CD14-positive monocyte (primary cell): ENCODE results near the gene VPS37B. TPM values are rescaled to one million over a fixed set of nuclear protein-coding genes. Genes with fewer than 3 reads are reported as not detected.

Experiments used
- DNase-seq, 3 donors: peaks; one replicate each; pipeline ENCODE4 v3.0.0-alpha.2; 2011 to 2022
- H2AFZ ChIP-seq: 2 replicates; pipeline ENCODE4 v1.6.0; 2012; ENCODE audit warnings: mild to moderate bottlenecking, low read depth, low read length, inconsistent platforms; ENCODE audit not compliant: insufficient read depth, poor library complexity, severe bottlenecking
- H3K27ac ChIP-seq, 2 donors: 1 replicate in 1 of 2; 2 replicates in 1 of 2; pipeline ENCODE4 v1.5.1; 2012 to 2013; ENCODE audit warnings: low read length in 2 of 2, control low read depth in 1 of 2, inconsistent platforms in 1 of 2, low read depth in 1 of 2, mild to moderate bottlenecking in 1 of 2
- H3K27me3 ChIP-seq, 2 donors: one replicate each; pipeline versions ENCODE4 v1.6.0 to v1.6.1; 2011 to 2013; ENCODE audit warnings: low read length in 2 of 2; ENCODE audit not compliant: control insufficient read depth in 2 of 2, insufficient read depth in 2 of 2
- H3K36me3 ChIP-seq, 2 donors: replicated peaks in 1 of 2; 1 replicate in 1 of 2; 2 replicates in 1 of 2; pipeline versions ENCODE4 v1.5.1 to v1.6.1; 2012 to 2013; ENCODE audit warnings: low read length in 2 of 2, control low read depth in 1 of 2, inconsistent platforms in 1 of 2, mild to moderate bottlenecking in 1 of 2; ENCODE audit not compliant: insufficient read depth in 2 of 2, control insufficient read depth in 1 of 2
- H3K4me1 ChIP-seq, 2 donors: 1 replicate in 1 of 2; 2 replicates in 1 of 2; pipeline versions ENCODE4 v1.5.1 to v1.6.1; 2012 to 2013; ENCODE audit warnings: low read length in 2 of 2, control low read depth in 1 of 2, inconsistent platforms in 1 of 2, mild to moderate bottlenecking in 1 of 2, moderate library complexity in 1 of 2; ENCODE audit not compliant: insufficient read depth in 2 of 2, control insufficient read depth in 1 of 2
- H3K4me2 ChIP-seq: replicated peaks from 2 replicates; pipeline ENCODE3; 2012; ENCODE audit warnings: low read length, moderate library complexity, mild to moderate bottlenecking; ENCODE audit not compliant: poor library complexity, severe bottlenecking; ENCODE audit errors: extremely low read depth
- H3K4me3 ChIP-seq, 3 experiments: fragments of 200-600 bp in 1 of 3; sonication (generic) in 1 of 3; replicated peaks in 1 of 3; 1 replicate in 2 of 3; 2 replicates in 1 of 3; pipeline ENCODE4 v1.5.1; 2011 to 2013; ENCODE audit warnings: low read length in 3 of 3, mild to moderate bottlenecking in 3 of 3, control low read depth in 2 of 3, low read depth in 2 of 3, inconsistent platforms in 1 of 3, moderate library complexity in 1 of 3
- H3K79me2 ChIP-seq: 2 replicates; pipeline ENCODE4 v1.6.0; 2012; ENCODE audit warnings: mild to moderate bottlenecking, control low read depth, inconsistent platforms, low read length, moderate library complexity; ENCODE audit not compliant: insufficient read depth
- H3K9ac ChIP-seq: 2 replicates; pipeline ENCODE4 v1.6.0; 2017; ENCODE audit warnings: low read length, mild to moderate bottlenecking; ENCODE audit not compliant: insufficient read depth, poor library complexity, severe bottlenecking
- H3K9me3 ChIP-seq, 2 donors: replicated peaks in 1 of 2; 1 replicate in 1 of 2; 2 replicates in 1 of 2; pipeline versions ENCODE4 v1.5.1 to v1.6.1; 2012 to 2013; ENCODE audit warnings: low read length in 2 of 2, control low read depth in 1 of 2; ENCODE audit not compliant: control insufficient read depth in 1 of 2, insufficient read depth in 1 of 2
- H4K20me1 ChIP-seq: 2 replicates; pipeline ENCODE4 v1.6.0; 2012; ENCODE audit warnings: mild to moderate bottlenecking, low read length, control low read depth, moderate library complexity; ENCODE audit not compliant: insufficient read depth
- H3K27ac Mint-ChIP-seq, 7 donors: one replicate each; pipeline ENCODE4 v1.8.0; 2020; ENCODE audit warnings: mild to moderate bottlenecking in 7 of 7, mixed read lengths in 7 of 7, moderate library complexity in 6 of 7, inconsistent platforms in 2 of 7
- H3K27me3 Mint-ChIP-seq, 3 donors: one replicate each; pipeline ENCODE4 v1.8.0; 2021 to 2022; ENCODE audit warnings: low read depth in 3 of 3, mild to moderate bottlenecking in 3 of 3, mixed read lengths in 3 of 3, moderate library complexity in 3 of 3, inconsistent platforms in 1 of 3
- H3K36me3 Mint-ChIP-seq, 2 donors: one replicate each; pipeline ENCODE4 v1.8.0; 2020; ENCODE audit warnings: mixed read lengths in 2 of 2, inconsistent platforms in 1 of 2, mild to moderate bottlenecking in 1 of 2
- H3K4me1 Mint-ChIP-seq: one replicate; pipeline ENCODE4 v1.8.0; 2020; ENCODE audit warnings: mild to moderate bottlenecking, mixed read lengths
- H3K4me3 Mint-ChIP-seq, 2 donors: one replicate each; pipeline ENCODE4 v1.8.0; 2020; ENCODE audit warnings: mild to moderate bottlenecking in 2 of 2, mixed read lengths in 2 of 2, moderate library complexity in 1 of 2
- H3K9me3 Mint-ChIP-seq, 7 donors: one replicate each; pipeline ENCODE4 v1.8.0; 2020 to 2022; ENCODE audit warnings: mixed read lengths in 7 of 7, mild to moderate bottlenecking in 6 of 7, moderate library complexity in 6 of 7, inconsistent platforms in 2 of 7
- WGBS: methylation state at CpG from one replicate; pipeline ENCODE4 v1.1.5; 2013; ENCODE audit warnings: missing lambda C conversion rate; ENCODE audit not compliant: insufficient coverage; 5-methylcytosine and 5-hydroxymethylcytosine counted together
- intact Hi-C, 2 donors: fragments of 100-400 bp; cut with micrococcal nuclease; formaldehyde crosslinking; loops; one replicate each; pipeline versions ENCODE4 v1.15.0 to v1.15.1; 2023
- polyA plus RNA-seq, 3 donors: library from polyadenylated mRNA; depleted of rRNA in 1 of 3; unstranded in 2 of 3; stranded (reverse) in 1 of 3; fragments of 300-500 nt in 2 of 3; fragments of >200 nt in 1 of 3; fragmentation: Illumina TruSeq in 2 of 3; gene quantifications; 1 replicate in 2 of 3; 2 replicates in 1 of 3; pipeline ENCODE4 v1.2.3, GENCODE V29; 2012 to 2021
- TF ChIP-seq, protein P1 (sequence below): fragments of 200-600 bp; IDR thresholded peaks from one replicate; pipeline ENCODE4 v1.8.0; 2022; ENCODE audit warnings: antibody characterized with exemption, mild to moderate bottlenecking

The VPS37B gene
- polyA plus RNA-seq, 3 donors: 12.3 to 34.3 (median 16.4) TPM

DNA sequence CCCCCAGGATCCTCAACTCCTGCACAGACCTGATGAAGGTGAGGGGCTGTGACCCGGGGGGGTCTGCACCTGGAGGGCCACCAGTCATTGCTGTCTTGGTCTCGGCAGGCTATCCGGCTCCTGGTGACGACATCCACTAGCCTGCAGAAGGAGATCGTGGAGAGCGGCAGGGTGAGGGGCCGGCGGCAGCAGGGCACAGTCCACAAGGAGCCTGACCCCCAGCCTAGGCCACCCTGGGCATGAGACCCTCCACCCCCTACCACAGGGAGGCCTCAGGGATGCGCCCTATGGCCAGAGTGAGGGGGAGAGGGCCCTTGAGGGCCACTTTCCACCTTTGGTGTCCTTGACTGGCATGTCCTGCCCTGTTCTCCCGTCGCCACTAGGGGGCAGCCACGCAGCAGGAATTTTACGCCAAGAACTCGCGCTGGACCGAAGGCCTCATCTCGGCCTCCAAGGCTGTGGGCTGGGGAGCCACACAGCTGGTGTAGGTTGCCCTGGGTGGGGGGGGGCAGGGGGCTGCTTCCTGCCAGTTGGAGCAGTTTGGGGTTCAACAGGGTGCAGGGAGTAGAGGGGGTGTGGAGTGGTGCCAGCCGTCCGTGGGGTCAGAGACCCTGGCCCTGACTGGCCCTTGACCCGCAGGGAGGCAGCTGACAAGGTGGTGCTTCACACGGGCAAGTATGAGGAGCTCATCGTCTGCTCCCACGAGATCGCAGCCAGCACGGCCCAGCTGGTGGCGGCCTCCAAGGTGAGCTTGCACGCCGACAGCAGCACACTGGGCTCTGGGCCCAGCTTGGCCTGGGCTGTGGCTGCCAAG is 35.7 kb downstream of the VPS37B start:
- H3K4me3 ChIP-seq: no peak overlapping the region
- H3K4me1 Mint-ChIP-seq: no peaks in the 10 kb centered on the region
- intact Hi-C loops: loop anchor here (1.0 kb wide), 2 partner anchors 92 to 378 kb away; no protein-coding TSS in a partner anchor
- TF ChIP-seq, protein P1, sequence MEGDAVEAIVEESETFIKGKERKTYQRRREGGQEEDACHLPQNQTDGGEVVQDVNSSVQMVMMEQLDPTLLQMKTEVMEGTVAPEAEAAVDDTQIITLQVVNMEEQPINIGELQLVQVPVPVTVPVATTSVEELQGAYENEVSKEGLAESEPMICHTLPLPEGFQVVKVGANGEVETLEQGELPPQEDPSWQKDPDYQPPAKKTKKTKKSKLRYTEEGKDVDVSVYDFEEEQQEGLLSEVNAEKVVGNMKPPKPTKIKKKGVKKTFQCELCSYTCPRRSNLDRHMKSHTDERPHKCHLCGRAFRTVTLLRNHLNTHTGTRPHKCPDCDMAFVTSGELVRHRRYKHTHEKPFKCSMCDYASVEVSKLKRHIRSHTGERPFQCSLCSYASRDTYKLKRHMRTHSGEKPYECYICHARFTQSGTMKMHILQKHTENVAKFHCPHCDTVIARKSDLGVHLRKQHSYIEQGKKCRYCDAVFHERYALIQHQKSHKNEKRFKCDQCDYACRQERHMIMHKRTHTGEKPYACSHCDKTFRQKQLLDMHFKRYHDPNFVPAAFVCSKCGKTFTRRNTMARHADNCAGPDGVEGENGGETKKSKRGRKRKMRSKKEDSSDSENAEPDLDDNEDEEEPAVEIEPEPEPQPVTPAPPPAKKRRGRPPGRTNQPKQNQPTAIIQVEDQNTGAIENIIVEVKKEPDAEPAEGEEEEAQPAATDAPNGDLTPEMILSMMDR: peak; percentile 92
- no peak overlapping the region for H3K4me3 Mint-ChIP-seq
- peaks cover 10 to 19% of the 10 kb centered on the region in 2 donors for H3K36me3 Mint-ChIP-seq
- peaks cover 33% of the 10 kb centered on the region for H4K20me1 ChIP-seq
- 53% methylated on average over 28 of the region's 28 CpGs for WGBS
- no peaks in the 10 kb centered on the region for H3K9me3 Mint-ChIP-seq
- H3K4me2 ChIP-seq: no peak overlapping the region
- H3K27ac ChIP-seq: no peak overlapping the region
- H3K36me3 ChIP-seq: peaks cover 3 to 17% of the 10 kb centered on the region in 2 donors
- peaks cover 0 to 4% of the 10 kb centered on the region in 2 donors for H3K4me1 ChIP-seq
- no peaks in the 10 kb centered on the region for H3K79me2 ChIP-seq
- H3K27me3 ChIP-seq: no peaks in the 10 kb centered on the region
- no peaks in the 10 kb centered on the region for H3K9me3 ChIP-seq
- H3K27ac Mint-ChIP-seq: peak overlapping the region in 2 of 7 donors; percentile 24 to 35
- no peak overlapping the region for H3K9ac ChIP-seq
- H2AFZ ChIP-seq: no peak overlapping the region
- peak; percentile 74 to 80 (median 78) for DNase-seq
- H3K27me3 Mint-ChIP-seq: peaks cover 0 to 5% (median 1%) of the 10 kb centered on the region in 3 donors

DNA sequence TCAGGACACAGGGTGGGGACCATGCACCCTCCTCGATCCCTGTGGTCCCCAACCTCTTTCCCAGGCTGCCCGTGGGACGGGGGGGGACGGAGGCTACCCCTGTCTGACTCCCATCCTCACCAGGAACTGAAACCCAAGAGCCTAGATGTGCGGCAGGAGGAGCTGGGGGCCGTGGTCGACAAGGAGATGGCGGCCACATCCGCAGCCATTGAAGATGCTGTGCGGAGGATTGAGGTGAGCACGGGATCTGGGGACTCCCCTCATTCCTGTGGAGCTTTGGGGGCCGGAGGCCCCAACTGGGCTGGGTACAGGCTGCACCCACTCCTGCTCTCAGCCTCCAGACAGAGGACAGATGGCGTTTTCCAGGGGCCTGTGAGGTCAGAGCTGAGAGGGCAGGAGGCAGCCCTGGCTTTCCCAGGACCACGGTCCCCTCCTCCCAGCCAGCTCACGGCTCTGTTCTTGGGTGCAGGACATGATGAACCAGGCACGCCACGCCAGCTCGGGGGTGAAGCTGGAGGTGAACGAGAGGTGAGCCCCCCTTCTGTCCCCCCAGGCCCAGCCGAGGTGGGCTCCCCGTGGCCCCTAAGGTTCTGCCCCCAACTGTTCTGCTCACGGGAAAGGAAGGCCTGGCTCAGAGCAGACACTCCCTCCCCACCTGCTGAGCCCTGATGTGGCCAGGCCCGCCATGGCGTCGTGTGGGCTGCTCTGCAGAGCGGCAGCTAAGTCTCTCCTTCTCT is 36.5 kb downstream of the VPS37B start:
- H3K36me3 Mint-ChIP-seq: peaks cover 2 to 11% of the 10 kb centered on the region in 2 donors
- Histone ChIP-seq H3K9me3 (no peaks in the 10 kb centered on the region), H3K4me3 (no peak overlapping the region), H4K20me1 (peaks cover 26% of the 10 kb centered on the region), H3K79me2 (no peaks in the 10 kb centered on the region), H2AFZ (no peak overlapping the region), H3K36me3 (peaks cover 3 to 9% of the 10 kb centered on the region in 2 donors), H3K9ac (no peak overlapping the region), H3K4me2 (no peak overlapping the region), H3K27ac (no peak overlapping the region), H3K27me3 (no peaks in the 10 kb centered on the region), H3K4me1 (peaks cover 0 to 4% of the 10 kb centered on the region in 2 donors)
- TF ChIP-seq, protein P1: no peak
- H3K27me3 Mint-ChIP-seq: peaks cover 0 to 5% (median 1%) of the 10 kb centered on the region in 3 donors
- H3K9me3 Mint-ChIP-seq: no peaks in the 10 kb centered on the region
- 87% methylated on average over 18 of the region's 26 CpGs for WGBS
- DNase-seq: no peak
- H3K4me1 Mint-ChIP-seq: no peaks in the 10 kb centered on the region
- H3K4me3 Mint-ChIP-seq: no peak overlapping the region
- no peak overlapping the region for H3K27ac Mint-ChIP-seq
- intact Hi-C loops: loop anchor here (1.0 kb wide), 2 partner anchors 93 to 379 kb away; no protein-coding TSS in a partner anchor
